DMS153 (cell line): ENCODE results near the gene LAMA2.

Experiments
- DNase-seq: peaks from one replicate; lab custom pipeline; 2025; lab: John Stamatoyannopoulos, UW

Gene LAMA2

GRCh38 chr6:129320892-129321291 lies 438.0 kb downstream of the LAMA2 start:
- DNase-seq, result no peak

DNA sequence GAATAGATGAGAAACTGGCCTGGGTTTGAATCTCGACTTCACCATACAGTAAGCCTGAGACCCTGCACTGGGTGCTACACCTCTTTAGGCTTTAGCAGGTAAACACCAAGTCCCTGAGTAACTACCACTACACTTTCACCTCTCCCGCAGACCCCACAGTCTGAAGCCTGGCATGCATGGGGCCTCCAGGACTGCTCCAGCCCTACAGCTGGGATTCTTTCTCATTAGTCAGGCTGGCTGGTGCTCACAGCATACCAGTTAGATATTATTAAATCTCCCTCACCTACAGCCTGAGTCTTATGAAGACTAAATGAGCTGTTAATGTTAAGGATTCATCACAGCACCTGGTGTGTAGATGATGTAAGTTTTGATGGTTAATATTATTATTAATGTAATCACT lies 438.4 kb downstream of the LAMA2 start:
- no peak for DNase-seq

DNA sequence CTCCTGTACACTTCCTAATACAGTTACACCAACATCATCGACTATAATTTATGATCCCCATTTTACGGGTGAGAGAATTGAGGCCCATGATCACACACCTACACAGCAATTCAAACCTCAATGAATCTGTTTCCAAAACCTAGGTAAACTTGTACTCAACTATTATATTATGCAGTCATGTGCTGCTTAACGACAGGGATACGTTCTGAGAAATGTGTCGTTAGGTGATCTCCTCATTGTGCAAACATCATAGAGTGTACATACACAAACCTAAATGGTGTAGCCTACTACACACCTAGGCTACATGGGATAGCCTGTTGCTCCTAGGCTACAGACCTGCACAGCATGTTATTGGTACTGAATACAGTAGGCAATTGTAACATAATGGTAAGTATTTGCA lies 441.4 kb downstream of the LAMA2 start:
- no peak for DNase-seq

- DNase-seq, result no peak
Observed at GRCh38 chr6:129329678-129330077, 446.7 kb downstream of the LAMA2 start.

DNA sequence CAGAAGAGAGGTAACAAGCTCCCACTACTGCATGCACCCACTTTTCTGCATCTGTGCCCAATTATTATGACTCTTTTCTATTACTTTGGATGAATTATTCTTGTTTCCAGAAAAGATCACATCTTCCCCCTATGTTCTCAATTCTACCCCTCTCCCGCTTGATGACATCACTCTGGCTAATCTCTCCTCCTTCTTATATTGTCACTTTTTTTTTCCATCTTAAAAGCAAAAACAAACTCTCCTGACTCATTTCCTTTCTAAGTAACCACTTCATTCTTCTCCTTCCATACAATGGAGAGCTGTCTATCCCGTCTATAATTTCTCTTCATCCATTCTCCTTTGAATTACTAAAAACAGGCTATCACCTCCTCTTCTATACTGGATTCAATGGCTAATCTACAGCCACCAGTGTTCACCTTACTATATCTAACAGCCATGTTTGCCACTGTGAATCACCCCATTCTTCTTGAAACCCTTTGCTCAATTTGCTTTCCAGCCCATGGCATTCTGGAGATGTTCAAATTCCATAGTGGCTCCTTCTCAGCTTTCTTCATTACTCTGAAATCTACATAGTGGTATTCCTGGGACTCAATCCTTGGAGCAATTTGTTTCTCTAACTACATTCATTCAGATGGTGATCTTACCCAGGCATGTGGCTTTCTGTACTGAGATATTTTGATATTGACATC lies 448.7 kb downstream of the LAMA2 start:
- DNase-seq, result no peak

- no peak for DNase-seq
Observed at GRCh38 chr6:129335792-129336191, 452.9 kb downstream of the LAMA2 start.

DNA sequence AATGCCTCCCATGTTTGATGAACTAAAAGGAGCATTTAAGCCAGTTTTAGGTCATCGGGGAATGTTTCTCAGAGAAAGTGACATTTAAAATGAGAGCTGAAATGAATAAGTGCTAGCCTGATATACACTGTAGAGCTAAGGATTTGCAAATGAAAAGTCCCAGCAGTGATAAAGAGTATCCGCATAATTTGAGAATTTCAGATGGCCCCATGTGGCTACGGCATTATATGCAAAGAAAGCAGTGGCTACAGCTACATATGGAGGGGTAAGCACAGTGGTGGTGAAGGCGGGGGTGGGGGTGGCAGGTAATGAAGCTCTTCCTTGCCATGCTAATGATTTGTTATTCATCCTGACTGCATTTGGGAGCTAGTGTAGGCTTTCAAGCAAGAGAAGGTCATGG lies 455.7 kb downstream of the LAMA2 start:
- DNase-seq, result no peak

DNA sequence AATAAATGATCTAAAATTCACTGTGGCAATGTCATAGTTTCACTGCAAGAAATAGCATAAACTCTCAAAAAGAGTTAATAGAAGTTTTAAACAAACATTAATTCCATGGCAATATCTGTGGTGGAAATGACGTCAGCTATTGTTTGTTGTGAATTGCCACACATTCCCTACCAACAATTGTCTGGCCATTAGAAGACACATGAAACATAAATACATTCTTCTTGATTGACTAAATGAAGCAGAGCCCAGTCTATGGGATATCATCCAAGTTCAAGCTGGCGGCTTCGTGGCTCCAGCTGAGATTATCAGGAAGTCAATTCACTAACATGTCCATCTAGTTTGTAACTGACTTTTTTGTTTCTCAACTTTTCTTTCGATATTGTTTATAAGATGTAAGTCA lies 458.0 kb downstream of the LAMA2 start:
- no peak for DNase-seq

DNA sequence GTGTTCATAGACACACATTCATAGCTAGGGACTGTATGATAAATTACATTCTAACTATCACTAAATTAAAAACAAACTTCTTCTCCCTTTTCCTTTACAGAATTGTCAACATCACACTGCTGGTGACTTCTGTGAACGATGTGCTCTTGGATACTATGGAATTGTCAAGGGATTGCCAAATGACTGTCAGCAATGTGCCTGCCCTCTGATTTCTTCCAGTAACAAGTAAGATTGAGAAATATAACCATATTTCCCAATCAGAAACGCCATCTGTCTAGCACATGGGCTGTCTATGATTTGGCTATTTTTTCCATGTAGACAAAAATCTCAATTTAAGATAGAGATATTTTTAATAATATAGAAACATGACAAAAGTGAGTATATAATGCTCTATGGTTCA lies 459.3 kb downstream of the LAMA2 start:
- no peak for DNase-seq

- DNase-seq, result no peak
Observed at GRCh38 chr6:129342796-129343195, 459.9 kb downstream of the LAMA2 start.

- no peak for DNase-seq
Observed at GRCh38 chr6:129344379-129344778, 461.4 kb downstream of the LAMA2 start.

- DNase-seq, result no peak
Observed at GRCh38 chr6:129345890-129346289, 463.0 kb downstream of the LAMA2 start.

DNA sequence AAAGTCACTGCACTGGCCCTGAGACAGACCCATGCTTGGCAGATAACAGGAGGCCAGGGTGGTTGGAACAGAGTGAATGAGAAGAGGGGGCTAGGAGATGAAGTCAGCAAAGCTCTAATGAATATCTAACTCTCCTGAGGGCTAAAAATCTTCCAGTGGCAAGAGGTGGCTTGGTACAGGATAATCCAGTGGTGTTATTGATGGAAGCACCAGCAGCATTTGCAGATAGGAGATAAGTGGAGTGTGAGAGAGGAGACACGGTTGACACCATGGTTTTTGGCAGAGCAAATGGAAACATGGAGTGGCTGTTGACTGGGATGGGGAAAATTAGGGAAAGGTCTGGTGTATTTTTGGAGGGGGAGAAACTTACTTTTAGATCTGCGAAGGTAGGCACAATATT lies 464.0 kb downstream of the LAMA2 start:
- DNase-seq, result no peak

GRCh38 chr6:129350278-129350677 lies 467.3 kb downstream of the LAMA2 start:
- DNase-seq, result no peak

- DNase-seq, result no peak
Observed at GRCh38 chr6:129351807-129352206, 468.9 kb downstream of the LAMA2 start.

DNA sequence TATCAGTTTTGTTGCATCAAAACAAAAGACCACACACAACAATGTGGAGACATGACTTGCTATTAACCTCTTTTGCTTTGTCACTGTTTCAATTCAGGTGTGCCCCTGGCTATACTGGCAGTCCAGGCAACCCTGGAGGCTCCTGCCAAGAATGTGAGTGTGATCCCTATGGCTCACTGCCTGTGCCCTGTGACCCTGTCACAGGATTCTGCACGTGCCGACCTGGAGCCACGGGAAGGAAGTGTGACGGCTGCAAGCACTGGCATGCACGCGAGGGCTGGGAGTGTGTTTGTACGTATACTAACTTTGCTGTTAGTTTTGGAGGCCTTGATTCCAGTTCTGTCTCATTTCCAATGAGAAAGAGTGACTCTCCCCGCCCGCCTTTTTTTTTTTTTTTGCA lies 470.1 kb downstream of the LAMA2 start:
- DNase-seq, result no peak

DNA sequence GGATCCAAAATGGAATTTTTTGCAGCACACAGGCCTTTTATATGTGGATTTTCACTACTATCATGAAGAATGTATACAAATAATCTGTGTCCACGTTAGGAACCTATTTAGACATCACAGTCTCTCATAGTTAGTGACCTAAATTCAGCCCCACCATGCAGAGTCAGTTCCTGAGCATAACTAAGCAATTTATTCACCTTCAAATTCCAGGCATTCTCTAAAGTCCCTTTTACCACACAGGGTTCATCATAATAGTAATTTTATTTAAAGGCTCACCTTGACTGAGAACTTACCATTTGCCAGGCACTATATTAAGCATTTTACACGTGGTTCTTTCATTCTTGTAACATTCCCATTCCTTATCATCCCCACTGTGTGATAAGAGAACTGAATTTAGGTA lies 473.2 kb downstream of the LAMA2 start:
- DNase-seq, result no peak

DNA sequence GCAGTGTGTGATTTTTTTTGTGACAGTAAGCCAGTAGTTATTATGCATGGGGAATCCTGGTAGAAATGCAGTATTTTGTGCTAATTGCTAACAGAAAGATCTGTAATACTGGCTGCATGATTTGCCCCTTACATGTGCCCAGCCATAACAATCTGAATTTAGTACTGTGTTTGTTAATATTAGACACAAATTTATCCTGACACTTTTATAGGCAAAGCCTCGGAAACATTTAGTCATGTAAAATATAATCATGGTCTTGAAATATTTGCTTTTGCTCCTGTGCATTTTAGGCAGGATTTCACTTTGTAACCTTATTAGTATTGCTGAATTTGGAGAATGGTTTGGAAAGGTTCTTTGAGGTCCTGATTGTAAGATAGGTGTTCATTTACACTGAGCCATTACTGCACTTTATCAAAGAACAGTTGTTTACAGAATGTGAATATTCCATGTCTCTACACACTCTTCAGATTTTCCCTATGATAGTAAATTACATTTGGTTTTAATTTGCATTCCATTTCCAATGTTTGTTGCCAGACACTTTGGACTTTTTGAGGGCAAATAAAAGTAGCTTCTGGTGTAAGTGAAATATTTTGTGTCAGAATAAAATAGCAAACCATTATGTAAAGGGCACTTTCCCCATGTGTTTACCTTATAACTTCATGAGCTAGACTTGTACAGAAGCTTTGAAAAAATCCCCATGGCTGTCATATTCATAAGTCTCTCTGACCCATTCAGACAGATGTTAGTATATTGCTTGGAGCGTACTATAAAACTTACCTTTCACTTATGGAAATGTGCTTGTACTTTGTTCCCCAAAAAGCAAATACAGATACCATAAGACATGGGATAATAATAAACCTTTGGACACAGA lies 477.1 kb downstream of the LAMA2 start:
- no peak for DNase-seq

DNA sequence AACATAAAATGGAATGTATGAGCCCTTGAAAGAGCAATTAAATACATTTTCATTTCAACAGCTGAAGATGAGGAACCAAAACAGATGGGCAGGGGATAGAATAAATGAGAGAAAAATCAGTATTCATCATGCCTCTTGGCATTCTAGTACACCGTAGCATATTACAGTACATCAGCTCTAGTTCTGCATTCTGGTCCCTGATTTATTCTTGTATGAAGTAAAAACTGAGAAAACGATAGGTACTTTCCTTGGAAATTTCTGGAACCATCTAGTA lies 477.7 kb downstream of the LAMA2 start:
- DNase-seq, result no peak

GRCh38 chr6:129364037-129364436 lies 481.1 kb downstream of the LAMA2 start:
- no peak for DNase-seq

- no peak for DNase-seq
Observed at GRCh38 chr6:129364767-129365166, 481.8 kb downstream of the LAMA2 start.

GRCh38 chr6:129368076-129368475 lies 485.1 kb downstream of the LAMA2 start:
- DNase-seq, result no peak

DNA sequence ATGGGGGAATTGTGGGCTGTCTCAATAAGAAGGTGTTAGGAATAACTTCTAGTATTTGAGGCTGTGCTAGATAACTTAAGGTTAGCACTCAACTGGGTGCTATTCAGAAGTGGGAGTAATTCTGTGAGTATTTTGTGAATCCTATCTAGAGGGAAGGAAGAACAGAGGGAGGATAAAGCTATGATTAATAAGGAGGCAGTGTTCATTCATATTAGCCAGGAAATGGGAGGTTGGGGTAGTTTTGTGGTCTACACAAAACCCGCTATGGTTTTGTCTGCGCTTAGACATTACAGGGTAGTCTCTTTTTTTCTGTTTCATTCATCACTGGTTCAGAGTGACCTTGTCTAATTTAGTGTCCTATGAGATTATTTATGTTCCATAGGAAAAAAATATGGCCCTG lies 486.0 kb downstream of the LAMA2 start:
- no peak for DNase-seq

DNA sequence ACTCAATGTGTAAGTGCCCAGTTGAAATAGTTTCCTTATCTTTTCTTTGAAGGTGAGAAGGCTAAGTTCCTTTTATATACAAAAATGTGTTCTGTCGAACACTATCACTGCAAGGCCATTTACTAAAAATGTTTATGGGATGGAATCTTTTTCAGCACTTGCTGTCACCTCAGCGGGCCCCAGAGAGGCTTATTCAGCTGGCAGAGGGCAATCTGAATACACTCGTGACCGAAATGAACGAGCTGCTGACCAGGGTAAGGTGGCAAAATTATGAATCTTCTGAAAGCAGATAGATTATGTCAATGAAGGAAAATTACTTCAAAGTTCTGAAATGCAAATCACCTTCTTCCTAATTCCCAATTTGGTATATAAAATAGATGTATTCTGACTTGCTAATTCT lies 486.8 kb downstream of the LAMA2 start:
- no peak for DNase-seq
